ENCODE measurements around the gene KCNN4.
"Not testable (repeated sequence)": the region's sequence is repeated elsewhere in the genome, so short reads cannot be mapped to it uniquely, and the experiment has no call there.

The KCNN4 gene

DNA sequence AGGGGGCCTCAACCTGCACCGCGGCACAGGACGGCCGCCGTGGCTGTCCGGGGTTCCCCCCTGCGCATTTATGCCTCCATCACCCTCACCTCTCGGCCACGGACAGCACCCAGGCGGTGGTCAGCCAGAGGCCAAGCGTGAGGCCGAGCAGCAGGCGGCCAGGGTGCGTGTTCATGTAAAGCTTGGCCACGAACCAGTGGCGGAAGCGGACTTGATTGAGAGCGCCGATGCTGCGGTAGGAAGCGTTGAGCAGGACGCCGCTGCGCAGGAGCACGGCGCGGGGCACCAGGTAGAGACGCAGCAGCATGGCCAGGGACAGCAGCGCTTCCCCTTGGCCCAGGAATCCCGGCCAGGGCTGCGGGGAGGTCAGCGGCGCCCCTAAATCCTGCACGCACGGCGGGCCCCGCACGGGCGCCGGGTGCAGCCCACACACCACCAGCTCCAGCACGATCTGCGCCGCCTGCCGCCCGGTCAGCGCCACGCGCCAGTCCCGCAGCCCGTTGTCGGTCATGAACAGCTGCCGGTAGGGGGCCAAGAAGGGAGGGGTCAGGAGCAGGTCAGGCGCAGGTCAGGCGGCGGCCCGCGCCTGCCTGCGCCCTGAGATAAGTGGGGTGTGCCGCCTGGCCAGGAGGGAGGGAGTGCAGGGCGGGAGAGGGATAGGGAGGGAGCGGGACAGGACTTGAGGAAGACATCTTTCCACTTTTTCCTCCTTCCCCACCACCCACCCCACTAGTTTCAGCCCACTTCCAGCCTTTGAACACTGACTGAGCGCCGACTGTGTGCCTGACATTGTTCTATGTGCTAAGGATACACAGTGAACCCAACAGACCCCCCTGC, 6.5 kb downstream of the KCNN4 start:
- DNase-seq (ENCODE audit: low read depth) = no peak

DNA sequence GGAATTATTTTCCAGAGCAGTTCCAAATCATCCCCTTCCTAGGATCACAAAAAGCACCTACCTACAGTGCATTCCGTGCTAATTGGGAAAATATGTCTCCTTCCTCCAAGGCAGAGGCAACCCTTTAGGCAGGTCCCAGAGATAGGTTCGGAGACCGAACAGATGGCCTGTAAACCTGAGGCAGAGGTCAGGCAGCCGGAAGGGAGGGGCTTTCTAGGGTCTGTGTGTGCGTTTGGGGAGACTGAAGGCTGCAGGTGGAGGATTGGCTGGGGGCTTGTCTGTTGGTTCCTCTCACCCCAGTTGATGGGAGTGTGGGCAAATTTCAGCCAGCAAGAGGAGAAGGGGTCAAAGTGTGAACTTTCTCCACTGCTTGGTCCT, 7.1 kb downstream of the KCNN4 start:
- no peak for DNase-seq (ENCODE audit: low read depth)

DNA sequence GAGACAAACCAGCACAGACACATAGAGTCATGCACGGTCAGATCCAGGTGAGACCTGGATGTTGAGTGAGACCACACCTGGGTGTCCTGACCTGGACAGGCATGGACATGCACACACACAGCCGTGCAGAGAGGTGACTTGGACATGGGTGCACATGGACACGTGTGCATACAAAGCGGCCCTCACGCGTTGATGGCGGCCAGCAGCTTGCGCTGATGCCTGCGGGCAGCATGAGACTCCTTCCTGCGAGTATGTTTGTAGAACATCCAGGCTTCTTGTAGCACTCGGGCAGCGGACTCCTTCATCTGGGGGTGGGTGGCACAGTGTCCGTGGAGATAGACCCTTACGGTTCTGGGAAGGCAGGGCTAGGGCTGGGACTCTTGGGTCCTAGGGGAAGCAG, 11.5 kb downstream of the KCNN4 start:
- no peak for DNase-seq (ENCODE audit: low read depth)

DNA sequence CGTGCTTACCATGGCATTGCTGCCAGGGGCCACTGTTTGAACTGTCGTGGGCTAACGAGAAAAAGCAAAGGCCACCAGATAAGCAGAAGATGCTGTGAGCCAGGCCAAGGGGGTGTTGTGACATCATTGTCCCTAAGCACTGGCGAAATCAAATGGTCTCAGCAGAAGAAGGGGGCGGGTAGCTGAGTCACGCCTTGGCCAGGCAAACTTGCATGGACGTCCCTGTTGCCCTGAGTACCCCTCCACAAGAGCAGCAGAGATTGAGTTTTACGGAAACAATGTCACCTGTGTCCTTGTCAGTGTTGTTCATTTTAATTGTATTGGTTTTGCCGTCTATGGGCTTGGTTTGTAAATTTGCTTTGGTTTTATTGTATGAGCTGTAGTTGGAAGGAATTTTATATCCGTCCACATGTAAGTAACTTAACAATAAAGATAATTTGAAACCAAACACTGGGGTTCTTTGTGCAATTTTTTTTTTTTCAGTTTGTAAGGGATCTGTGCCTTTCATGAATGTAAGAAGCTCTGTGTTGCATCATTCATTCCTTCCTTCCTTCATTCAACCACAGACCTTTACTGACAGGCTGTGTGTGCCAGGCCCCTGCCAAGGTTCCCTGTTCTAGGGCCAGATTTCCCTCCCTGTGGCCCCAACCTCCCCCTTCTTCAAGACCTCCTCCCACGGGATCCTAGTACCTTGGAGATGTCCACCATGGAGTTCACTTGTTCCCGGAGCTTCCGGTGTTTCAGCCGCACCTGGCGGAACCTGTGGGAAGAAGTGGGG, 12.3 kb downstream of the KCNN4 start:
- DNase-seq (ENCODE audit: low read depth) = no peak

DNA sequence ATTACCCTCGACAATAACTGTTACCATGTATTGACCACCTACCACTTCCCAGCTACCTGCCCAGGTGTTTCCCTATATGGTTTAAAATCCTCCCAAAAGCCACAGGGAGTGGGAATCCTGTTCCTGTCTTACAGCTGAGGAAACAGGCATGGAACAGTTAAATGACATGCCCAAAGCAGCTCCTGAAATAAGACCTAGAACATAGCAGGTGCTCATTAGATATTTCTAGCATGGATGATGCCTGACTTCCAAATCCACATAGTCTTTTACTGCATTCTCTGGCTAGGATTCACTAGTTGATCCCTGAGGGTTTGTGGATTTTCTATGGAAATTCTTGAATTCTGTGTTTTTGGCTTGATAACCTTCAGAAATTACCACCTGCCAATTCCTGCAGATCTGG, 13.0 kb downstream of the KCNN4 start:
- DNase-seq (ENCODE audit: low read depth) = no peak

DNA sequence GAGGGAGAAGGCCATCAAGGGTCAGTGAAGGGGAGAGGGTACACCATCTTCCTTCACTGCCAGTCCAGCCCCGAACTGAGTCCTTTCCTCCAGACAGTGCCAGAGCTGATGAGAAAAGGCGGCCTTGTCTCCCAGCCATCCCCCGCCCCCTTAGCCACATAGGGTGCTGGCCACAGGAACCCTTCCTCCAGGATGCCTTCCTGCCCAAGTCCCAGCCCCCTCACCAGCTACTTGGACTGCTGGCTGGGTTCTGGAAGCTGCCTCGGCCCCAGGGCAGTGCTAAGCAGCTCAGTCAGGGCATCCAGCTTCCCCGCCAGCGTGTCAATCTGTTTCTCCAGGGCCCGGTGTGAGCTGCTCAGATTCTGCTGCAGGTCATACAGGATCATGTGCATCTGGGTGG, 13.5 kb downstream of the KCNN4 start:
- DNase-seq (ENCODE audit: low read depth) = no peak

DNA sequence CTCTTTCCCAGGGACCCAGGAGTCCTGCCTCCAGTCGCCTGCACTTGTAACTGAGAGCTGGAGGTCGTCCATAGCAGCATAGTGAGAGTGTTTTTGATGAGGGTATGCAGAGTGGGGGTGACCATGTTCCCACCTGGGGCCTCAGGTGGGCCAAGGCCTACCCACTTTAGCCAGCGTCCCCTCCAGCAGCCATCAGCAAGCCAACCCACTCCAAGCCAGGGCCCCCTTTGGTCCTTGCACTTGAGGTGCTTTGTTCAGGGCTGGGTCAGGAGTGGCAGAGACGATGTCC, 14.1 kb downstream of the KCNN4 start:
- DNase-seq (ENCODE audit: low read depth) = no peak

DNA sequence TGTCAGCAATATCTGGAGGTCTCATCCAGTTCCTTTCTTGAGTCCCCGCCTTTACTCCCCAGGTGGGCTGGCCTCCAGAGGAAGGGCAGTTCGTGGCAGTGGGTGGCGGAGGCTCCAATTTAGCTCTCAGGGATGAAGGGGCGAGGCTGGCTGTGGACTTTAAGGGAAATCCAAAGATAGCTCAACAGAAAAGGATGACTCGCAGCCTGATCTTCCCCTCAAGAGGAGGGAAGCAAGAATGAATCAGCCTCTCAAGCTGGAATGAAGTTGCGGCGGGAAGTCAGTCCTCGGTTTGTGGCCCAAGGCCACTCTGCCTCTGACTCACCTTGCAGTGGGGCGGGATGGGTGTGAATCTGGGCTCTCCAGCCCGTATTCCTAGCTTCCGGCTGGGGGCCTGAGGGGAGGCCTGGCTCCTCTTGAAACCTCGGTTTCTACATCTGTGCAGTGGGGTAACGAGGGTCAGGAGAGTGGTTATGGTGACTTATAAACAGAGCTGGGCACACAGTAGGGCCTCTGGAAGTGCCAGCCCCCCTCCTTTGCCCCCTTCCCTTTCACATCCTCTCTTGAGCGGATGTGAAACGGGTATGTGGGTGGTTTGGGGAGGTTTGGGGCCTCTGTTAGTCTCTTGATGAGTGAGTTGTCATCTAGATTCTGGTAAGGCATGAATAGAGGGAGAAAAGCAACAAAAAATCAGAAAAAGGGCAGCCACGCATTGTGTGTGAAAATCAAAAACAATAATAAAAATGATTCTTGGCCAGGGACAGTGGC, 15.5 kb downstream of the KCNN4 start:
- DNase-seq (ENCODE audit: low read depth) = peak; percentile 71

DNA sequence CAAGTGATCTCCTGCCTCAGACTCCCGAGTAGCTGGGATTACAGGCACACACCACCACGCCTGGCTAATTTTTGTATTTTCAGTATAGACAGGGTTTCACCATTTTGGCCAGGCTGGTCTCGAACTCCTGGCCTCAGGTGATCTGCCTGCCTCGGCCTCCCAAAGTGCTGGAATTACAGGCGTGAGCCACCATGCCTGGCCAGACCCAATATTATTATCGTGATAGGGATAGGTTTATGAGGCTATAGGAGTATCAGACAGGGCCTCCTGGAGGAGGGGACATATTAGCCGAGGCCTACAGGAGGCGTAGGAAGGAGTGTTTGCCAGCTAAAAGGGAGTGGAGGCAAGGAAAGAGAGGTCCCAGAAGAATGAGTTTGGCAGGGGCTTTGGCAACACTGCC, 16.1 kb downstream of the KCNN4 start:
- DNase-seq (ENCODE audit: low read depth) = not testable (repeated sequence)

DNA sequence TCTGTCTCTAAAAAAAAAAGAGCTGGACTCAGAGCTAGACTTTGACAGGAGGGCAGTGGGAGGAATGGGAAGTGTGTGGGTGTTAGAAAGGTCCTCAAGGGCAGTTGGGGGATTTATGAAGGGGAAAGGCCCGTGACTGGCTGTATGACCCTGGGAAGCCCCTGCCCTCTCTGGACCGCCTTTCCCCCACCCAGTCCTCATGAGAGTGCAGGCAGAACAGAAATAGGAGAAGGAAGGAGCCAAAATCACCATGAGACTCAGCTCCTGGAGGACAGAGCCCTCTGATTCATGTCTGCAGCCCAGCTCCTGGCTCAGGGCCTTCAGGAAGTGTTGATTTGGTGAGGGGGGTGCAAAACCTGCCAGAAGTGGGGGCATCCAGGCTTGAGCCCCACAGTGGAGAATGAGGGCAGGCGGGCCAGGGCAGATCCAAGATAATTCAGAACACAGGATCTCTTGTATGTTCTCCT, 17.3 kb downstream of the KCNN4 start:
- no peak for DNase-seq (ENCODE audit: low read depth)

DNA sequence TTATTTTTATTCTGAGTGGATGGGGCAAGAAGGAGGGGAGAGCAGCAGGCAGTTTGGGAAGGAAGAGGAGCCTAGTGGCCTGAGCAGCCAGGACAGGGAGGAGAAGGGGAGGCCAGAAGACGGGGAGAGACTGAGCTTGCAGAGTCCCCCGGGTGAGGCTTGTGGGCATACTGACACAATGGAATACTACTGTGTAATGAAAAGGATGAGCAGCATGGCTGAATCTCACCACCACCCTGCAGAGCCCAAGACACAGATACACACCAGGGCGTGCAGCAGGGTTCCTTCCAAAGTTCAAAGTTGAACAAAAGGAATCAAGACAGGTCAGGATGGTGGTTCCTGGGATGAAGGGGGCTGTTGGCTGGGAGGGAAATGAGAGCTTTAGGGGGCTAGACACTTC, 18.0 kb downstream of the KCNN4 start:
- no peak for DNase-seq (ENCODE audit: low read depth)

DNA sequence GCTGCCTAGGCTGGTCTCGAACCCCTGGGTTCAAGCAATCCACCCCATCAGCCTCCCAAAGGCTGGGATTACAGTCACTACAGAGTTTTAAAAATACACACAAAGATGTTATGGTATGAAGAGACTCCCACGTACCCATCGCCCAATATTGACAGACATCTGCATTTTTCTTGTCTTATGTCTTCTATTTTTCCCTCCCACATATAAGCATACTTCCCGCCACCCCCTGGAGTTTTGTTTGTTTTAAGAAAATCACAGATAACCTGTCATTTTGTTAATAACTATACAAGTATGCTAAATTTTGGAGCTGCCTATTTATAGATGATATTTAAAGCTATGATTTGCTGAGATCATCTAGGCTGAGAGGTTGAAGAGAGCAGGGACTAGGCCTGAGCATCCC, 19.8 kb downstream of the KCNN4 start:
- DNase-seq (ENCODE audit: low read depth) = no peak

DNA sequence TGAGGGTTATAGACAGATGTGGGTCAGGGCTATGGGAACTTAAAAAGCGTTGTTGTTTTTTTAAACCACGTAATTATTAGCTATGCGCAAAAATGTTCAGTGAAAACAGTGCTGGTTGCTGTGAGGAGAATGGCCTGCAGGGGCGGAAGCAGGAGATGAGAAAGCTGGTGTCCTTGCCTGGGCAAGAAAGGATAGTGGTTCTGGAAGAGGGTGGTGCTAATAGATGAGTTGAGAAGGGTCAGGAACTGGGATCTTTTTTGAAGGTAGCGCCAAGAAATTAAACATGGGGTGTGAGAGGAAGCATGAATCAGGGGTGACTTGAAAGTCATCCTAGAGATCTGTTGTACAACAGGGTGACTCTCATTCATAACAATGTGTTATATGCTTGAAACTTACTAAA, 21.3 kb downstream of the KCNN4 start:
- no peak for DNase-seq (ENCODE audit: low read depth)

DNA sequence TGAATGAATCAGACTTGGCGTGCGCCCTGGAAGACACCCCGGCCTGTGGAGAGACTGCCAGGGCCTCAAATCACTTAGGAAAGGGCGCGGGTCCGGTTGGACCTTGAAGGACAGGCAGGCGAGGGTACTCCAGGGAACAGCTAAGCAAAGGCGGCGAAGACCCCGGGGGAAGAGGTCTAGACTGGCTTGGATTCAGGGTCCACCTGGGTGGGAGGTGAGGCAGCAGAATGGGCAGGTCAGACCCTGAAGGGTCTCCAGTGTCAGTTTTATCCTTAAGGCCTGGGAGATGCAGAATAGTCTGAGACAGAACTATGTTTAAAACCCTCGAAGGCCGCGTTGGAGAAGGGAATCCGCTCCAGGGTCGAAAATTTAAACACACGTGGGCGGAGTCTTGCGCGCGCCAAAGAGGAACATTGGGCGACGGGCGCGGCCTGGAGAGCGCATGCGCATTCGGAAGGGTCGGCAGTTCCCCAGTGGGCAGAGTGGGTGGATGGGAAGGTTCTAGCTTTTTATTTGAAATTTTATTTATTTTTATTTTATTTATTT, 25.4 kb downstream of the KCNN4 start:
- peak; percentile 69 for DNase-seq (ENCODE audit: low read depth)

DNA sequence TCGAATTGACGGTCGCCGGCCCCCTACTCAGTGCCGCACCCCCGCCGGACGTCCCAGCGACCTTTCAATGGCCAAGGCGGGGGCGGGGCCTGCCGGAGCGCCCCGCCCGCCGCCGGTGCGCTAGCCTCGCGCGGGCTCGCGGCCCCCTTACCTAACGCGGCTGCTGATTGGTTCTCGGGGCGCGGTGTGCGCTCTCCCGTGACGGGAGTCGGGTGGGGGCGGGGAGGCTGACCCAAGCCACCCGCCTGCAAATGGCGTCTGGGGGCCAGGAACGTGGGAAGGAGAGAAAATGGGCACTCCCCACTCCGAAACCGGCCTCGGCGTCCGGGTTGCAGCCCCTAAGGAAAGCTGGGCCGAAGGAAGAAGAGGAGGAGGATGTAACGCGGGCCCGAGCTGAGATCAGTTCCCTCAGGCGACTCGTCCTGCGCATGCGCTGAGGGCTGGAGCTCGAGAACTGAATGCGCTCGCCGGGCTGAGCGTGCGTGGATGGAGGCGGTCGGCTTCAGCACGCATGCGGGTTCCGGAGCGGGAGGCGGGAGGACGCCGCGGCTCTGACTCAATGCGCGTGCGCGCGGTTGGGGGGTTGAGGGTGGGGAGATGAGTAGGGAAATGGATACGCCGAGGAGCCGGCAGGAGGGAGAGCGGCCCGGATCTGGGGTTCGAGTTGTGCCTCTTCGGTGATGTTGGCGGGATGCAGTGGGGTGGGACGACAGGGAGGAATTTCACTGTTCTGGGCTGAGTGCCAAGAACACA, 26.1 kb downstream of the KCNN4 start, which contains the start of gene SMG9:
SMG9 (minus strand) TSS at position 460 of the 753 bp plus-strand sequence. CDS start 4,221 bp downstream, outside the sequence.
- DNase-seq (ENCODE audit: low read depth) = peak; percentile 98

DNA sequence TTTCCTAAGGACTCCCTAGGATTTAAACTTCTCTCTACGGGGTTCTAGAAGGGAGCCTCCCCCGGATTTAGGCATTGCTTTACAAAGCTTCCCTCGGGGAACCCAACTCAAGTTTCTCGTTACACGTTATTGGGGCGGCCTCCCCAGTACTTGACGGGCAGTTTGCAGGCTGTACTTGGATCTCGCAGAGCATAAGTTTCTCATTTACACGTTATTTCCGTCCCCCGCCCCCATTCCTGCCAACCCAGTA, 26.6 kb downstream of the KCNN4 start:
- no peak for DNase-seq (ENCODE audit: low read depth)

DNA sequence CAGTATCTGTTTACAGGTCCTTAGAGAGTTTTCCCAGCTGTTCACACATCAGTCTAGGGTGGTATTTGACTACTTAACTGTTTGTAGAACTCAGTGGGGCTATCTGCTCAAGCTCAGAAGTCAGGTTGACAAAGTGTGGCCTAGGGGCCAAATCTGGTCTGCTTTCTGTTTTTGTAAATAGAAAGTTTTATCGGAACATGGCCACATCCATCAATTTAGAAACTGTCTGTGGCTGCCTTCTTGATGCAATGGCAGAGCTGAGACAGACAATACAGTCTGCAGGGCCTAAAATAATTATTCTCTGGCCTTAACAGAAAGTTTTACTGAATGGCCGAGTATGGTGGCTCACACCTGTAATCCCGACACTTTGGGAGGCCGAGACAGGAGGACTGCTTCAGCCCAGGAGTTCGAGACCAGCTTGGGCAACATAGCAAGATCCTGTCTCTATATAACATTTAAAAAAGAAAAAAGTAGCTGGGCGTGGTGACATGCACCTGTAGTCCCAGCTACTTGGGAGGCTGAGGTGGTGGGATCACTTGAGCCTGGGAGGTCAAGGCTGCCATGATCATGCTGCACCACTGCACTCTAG, 28.4 kb downstream of the KCNN4 start:
- DNase-seq (ENCODE audit: low read depth) = no peak

DNA sequence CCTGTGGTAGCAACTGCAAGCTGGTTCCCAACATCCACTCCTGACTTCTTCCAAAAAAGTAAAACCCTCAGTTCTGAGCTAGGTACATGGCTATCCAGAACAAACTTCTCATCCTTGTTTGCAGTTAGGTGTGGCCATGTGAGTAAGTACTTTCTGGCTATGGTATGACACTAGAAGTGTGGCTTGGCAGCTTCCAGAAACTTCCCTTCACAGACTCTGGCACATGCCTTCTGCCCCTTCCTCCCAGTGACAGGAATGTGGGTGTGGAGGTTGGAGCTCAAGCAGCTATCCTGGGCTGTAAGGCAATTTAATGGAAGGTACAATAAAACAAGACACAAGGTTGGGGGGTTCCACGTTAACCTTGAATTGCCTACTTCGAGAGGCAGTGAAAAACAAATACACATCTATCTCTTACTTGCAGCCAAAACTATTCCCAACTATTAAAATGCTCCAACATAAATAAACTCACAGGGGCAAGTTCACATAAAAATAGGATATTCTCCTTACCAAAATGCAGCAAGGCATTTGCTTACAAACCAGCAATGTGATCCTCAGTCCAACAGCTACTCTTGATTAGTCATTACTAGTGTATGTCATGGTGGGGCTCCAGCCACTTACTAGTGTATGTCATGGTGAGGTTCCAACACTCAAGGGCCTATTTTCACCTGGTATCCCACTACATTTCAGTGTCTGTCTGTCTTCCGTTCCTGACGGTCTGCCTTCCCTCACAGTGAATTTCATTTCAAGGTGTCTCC, 29.1 kb downstream of the KCNN4 start:
- no peak for DNase-seq (ENCODE audit: low read depth)

DNA sequence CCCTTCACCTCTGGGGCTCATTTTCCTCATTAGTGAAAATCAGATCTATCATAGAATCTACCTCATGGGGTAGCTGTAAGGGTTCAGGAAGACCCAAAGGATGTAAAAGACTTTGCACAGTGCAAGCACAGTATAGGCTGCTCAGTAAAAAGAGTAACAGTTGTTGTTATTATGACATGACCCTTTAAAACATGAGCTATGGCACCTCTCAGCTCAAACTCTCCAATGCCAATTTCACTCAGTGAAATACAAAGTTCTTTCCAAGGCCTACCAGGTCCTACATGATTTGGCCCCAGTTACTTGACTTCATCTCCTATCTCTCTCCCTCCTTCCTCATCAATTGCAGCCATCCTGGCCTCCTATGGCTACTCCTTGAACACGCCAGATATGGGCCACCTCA, 30.9 kb downstream of the KCNN4 start:
- DNase-seq (ENCODE audit: low read depth) = no peak

DNA sequence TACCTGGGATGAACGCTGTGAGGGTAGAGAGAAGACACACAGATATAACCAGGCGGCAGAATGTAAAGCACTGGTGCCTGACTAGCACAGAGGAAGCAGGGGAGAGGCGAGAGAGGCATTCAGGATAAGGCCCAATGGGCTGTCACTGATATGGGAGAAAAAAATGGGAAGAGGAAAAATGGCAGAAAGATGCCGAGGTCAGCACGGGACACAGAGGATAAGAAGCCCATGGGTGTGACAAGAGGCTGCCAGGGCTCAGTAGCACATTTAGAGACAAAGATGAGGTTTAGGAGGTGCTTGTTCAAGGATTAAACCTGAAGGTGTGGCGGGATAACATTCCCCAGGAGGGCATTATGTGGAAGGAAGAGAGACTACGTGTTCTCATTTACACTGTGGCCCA, 31.6 kb downstream of the KCNN4 start:
- no peak for DNase-seq (ENCODE audit: low read depth)

DNA sequence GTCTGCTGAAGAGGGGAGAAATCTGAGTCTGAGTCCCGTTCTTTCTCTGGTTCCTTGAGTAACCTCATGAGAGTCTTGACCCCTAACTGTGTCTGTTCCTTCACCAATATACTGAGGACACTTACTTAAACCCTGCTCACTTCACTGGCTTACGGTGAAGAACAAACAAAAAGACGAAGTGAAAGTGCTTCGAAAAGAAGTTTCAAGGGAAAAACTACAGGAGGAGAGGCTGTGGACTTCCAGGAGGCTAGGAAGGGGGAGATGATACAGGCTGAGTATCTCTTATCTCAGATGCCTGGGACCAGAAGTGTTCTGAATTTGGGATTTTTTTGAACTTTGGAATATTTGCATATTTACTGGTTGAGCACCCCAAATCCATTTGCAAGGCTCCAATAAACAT, 32.1 kb downstream of the KCNN4 start:
- DNase-seq (ENCODE audit: low read depth) = no peak

Measured in activated T-helper 9 cell treated with anti-CD3 and anti-CD28 coated beads, Interleukin-2, amount 50 U/mL, for 16 hours (primary cell).